ENCODE data around the gene DNAJC30.

DNA sequence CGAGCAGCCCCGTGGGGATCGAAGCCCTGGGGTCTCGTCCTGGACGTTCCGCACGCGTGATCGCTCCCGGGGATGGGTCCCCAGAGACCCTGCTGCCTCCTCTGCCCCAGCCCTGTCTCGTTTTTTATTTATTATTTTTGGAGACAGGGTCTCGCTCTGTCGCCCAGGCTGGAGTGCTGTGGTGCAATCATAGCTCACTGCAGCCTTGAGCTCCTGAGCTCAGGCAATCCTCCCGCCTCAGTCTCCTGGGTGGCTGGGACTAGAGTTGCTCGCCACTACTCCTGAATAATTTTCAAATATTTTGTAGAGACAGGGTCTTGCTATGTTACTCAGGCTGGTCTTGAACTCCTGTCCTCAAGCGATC lies 36.5 kb upstream of the DNAJC30 start:
- TF ChIP-seq, protein P1, sequence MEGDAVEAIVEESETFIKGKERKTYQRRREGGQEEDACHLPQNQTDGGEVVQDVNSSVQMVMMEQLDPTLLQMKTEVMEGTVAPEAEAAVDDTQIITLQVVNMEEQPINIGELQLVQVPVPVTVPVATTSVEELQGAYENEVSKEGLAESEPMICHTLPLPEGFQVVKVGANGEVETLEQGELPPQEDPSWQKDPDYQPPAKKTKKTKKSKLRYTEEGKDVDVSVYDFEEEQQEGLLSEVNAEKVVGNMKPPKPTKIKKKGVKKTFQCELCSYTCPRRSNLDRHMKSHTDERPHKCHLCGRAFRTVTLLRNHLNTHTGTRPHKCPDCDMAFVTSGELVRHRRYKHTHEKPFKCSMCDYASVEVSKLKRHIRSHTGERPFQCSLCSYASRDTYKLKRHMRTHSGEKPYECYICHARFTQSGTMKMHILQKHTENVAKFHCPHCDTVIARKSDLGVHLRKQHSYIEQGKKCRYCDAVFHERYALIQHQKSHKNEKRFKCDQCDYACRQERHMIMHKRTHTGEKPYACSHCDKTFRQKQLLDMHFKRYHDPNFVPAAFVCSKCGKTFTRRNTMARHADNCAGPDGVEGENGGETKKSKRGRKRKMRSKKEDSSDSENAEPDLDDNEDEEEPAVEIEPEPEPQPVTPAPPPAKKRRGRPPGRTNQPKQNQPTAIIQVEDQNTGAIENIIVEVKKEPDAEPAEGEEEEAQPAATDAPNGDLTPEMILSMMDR (IDR thresholded peaks at IDR 0.05) = no peak
- TF ChIP-seq POLR2A (IDR thresholded peaks at IDR 0.05) = no peak

Data from tibial nerve (tissue), 3 donors.